HEK293 (cell line): ENCODE measurements around the gene ARHGEF26.

Experiments used
- PATZ1 ChIP-seq: fragments of 450-650 bp; formaldehyde crosslinking; IDR thresholded peaks from 2 replicates; pipeline ENCODE4 v1.5.1; 2016; ENCODE audit warnings: missing biosample characterization, missing genetic modification characterization
- PBX3 ChIP-seq: sonication (generic); formaldehyde crosslinking; IDR thresholded peaks from 2 replicates; pipeline ENCODE4 v1.8.1; 2022; ENCODE audit warnings: mild to moderate bottlenecking, moderate library complexity, missing genetic modification reagents
- SP2 ChIP-seq: fragments of 450-650 bp; formaldehyde crosslinking; IDR thresholded peaks from 2 replicates; pipeline ENCODE4 v1.5.1; 2016; ENCODE audit warnings: missing biosample characterization, missing genetic modification characterization
- YY1 ChIP-seq: fragments of 450-650 bp; formaldehyde crosslinking; IDR thresholded peaks from 2 replicates; pipeline ENCODE4 v1.5.1; 2018; ENCODE audit warnings: missing biosample characterization, missing genetic modification characterization
- ZNF112 ChIP-seq: fragments of 450-650 bp; formaldehyde crosslinking; IDR thresholded peaks from 2 replicates; pipeline ENCODE4 v1.5.0; 2017; ENCODE audit warnings: missing biosample characterization, missing genetic modification characterization
- ZNF18 ChIP-seq: fragments of 450-650 bp; formaldehyde crosslinking; IDR thresholded peaks from 2 replicates; pipeline ENCODE4 v1.5.1; 2016; ENCODE audit warnings: missing biosample characterization, missing genetic modification characterization
- ZNF23 ChIP-seq: fragments of 450-650 bp; formaldehyde crosslinking; IDR thresholded peaks from 2 replicates; pipeline ENCODE4 v1.5.1; 2016; ENCODE audit warnings: missing biosample characterization, missing genetic modification characterization, borderline replicate concordance
- ZNF354C ChIP-seq: fragments of 450-650 bp; formaldehyde crosslinking; IDR thresholded peaks from 2 replicates; pipeline ENCODE4 v1.5.1; 2016; ENCODE audit warnings: missing biosample characterization, missing genetic modification characterization, low read depth, borderline replicate concordance
- ZNF416 ChIP-seq: fragments of 450-650 bp; formaldehyde crosslinking; IDR thresholded peaks from 2 replicates; pipeline ENCODE4 v1.5.1; 2016; ENCODE audit warnings: missing biosample characterization, missing genetic modification characterization
- ZNF623 ChIP-seq: fragments of 450-650 bp; formaldehyde crosslinking; IDR thresholded peaks from 2 replicates; pipeline ENCODE4 v1.5.1; 2016; ENCODE audit warnings: missing biosample characterization, missing genetic modification characterization
- TF ChIP-seq, protein P1 (sequence below): fragments of 450-650 bp; formaldehyde crosslinking; IDR thresholded peaks from 2 replicates; pipeline ENCODE4 v1.5.1; 2016; ENCODE audit warnings: missing biosample characterization, missing genetic modification characterization
- TF ChIP-seq, protein P2 (sequence below): fragments of 450-650 bp; formaldehyde crosslinking; IDR thresholded peaks from 2 replicates; pipeline ENCODE4 v1.5.1; 2016; ENCODE audit warnings: missing biosample characterization, missing genetic modification characterization
- TF ChIP-seq, protein P3 (sequence below): fragments of 450-650 bp; IDR thresholded peaks from 2 replicates; pipeline ENCODE4 v1.5.1; 2018; ENCODE audit warnings: missing biosample characterization, missing genetic modification characterization

DNA sequence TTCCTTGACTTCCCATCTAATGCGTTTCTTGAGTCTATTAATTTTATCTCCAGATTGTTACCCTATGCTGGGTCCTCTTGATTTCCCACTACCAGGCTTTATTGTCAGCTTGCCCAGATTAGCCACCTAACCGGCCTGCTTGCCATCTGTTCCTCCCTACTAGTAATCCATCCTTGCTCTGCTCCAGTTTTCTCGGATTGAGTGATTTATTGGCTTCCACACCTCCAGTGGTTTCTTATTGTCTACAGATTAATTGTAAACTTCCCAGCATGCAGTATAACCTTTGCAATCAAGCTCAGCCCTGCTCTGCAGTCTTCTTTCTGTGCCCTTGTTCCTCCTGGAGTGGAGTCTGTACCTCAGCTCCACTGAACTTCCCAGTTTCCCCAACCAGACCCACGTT is 63.4 kb downstream of the ARHGEF26 start:
- TF ChIP-seq ZNF416 (tag by site-specific recombination) = no peak
- TF ChIP-seq, protein P1, sequence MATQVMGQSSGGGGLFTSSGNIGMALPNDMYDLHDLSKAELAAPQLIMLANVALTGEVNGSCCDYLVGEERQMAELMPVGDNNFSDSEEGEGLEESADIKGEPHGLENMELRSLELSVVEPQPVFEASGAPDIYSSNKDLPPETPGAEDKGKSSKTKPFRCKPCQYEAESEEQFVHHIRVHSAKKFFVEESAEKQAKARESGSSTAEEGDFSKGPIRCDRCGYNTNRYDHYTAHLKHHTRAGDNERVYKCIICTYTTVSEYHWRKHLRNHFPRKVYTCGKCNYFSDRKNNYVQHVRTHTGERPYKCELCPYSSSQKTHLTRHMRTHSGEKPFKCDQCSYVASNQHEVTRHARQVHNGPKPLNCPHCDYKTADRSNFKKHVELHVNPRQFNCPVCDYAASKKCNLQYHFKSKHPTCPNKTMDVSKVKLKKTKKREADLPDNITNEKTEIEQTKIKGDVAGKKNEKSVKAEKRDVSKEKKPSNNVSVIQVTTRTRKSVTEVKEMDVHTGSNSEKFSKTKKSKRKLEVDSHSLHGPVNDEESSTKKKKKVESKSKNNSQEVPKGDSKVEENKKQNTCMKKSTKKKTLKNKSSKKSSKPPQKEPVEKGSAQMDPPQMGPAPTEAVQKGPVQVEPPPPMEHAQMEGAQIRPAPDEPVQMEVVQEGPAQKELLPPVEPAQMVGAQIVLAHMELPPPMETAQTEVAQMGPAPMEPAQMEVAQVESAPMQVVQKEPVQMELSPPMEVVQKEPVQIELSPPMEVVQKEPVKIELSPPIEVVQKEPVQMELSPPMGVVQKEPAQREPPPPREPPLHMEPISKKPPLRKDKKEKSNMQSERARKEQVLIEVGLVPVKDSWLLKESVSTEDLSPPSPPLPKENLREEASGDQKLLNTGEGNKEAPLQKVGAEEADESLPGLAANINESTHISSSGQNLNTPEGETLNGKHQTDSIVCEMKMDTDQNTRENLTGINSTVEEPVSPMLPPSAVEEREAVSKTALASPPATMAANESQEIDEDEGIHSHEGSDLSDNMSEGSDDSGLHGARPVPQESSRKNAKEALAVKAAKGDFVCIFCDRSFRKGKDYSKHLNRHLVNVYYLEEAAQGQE (tag by site-specific recombination) = no peak
- TF ChIP-seq, protein P2, sequence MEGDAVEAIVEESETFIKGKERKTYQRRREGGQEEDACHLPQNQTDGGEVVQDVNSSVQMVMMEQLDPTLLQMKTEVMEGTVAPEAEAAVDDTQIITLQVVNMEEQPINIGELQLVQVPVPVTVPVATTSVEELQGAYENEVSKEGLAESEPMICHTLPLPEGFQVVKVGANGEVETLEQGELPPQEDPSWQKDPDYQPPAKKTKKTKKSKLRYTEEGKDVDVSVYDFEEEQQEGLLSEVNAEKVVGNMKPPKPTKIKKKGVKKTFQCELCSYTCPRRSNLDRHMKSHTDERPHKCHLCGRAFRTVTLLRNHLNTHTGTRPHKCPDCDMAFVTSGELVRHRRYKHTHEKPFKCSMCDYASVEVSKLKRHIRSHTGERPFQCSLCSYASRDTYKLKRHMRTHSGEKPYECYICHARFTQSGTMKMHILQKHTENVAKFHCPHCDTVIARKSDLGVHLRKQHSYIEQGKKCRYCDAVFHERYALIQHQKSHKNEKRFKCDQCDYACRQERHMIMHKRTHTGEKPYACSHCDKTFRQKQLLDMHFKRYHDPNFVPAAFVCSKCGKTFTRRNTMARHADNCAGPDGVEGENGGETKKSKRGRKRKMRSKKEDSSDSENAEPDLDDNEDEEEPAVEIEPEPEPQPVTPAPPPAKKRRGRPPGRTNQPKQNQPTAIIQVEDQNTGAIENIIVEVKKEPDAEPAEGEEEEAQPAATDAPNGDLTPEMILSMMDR (tag by site-specific recombination) = no peak
- no peak for TF ChIP-seq ZNF23 (tag by site-specific recombination)
- TF ChIP-seq PBX3 (CRISPR knock-in tag) = no peak
- TF ChIP-seq PATZ1 (tag by site-specific recombination) = no peak
- TF ChIP-seq ZNF354C (tag by site-specific recombination) = no peak
- no peak for TF ChIP-seq ZNF18 (tag by site-specific recombination)
- no peak for TF ChIP-seq ZNF623 (tag by site-specific recombination)
- TF ChIP-seq, protein P3, sequence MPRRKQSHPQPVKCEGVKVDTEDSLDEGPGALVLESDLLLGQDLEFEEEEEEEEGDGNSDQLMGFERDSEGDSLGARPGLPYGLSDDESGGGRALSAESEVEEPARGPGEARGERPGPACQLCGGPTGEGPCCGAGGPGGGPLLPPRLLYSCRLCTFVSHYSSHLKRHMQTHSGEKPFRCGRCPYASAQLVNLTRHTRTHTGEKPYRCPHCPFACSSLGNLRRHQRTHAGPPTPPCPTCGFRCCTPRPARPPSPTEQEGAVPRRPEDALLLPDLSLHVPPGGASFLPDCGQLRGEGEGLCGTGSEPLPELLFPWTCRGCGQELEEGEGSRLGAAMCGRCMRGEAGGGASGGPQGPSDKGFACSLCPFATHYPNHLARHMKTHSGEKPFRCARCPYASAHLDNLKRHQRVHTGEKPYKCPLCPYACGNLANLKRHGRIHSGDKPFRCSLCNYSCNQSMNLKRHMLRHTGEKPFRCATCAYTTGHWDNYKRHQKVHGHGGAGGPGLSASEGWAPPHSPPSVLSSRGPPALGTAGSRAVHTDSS (tag by site-specific recombination) = no peak
- no peak for TF ChIP-seq YY1
- TF ChIP-seq ZNF112 = no peak
- TF ChIP-seq SP2 (tag by site-specific recombination) = no peak
